Spleen (tissue), 7 donors: ENCODE measurements around the gene CRACDL.

ENCODE experiments used
- CTCF ChIP-seq, 11 experiments: fragments of 200-600 bp in 7 of 11; fragments of 450-650 bp in 4 of 11; sonication (generic) in 4 of 11; IDR thresholded peaks in 8 of 11; conservative IDR thresholded peaks in 3 of 11; 1 replicate in 7 of 11; 2 replicates in 4 of 11; pipeline versions ENCODE4 v1.4.0 to v1.8.0; 2016 to 2021; ENCODE audit warnings: antibody characterized with exemption in 11 of 11, inconsistent platforms in 4 of 11, mild to moderate bottlenecking in 1 of 11
- POLR2A ChIP-seq, 3 donors: fragments of 450-650 bp; IDR thresholded peaks; one replicate each; pipeline ENCODE4 v1.5.1; 2017; ENCODE audit warnings: antibody characterized with exemption in 3 of 3, mild to moderate bottlenecking in 1 of 3
- POLR2AphosphoS5 ChIP-seq, 3 donors: sonication (generic); formaldehyde crosslinking; IDR thresholded peaks; one replicate each; pipeline ENCODE4 v1.5.1; 2017; ENCODE audit warnings: antibody characterized with exemption in 3 of 3
- donor health status: DM: no; HTN: no; CAD: no; lungs with moderate emphysema.
- donor health status: DM: no; HTN: no; CAD: no.
- donor health status: DM: no; HTN: no; CAD: no.

GRCh38 chr2:98936353-98937351 lies 627 bp upstream of the CRACDL start:
- TF ChIP-seq POLR2A (IDR thresholded peaks at IDR 0.05) (no peak), CTCF (IDR thresholded peaks at IDR 0.05 in 8 of 11, conservative IDR thresholded peaks at IDR 0.05 in 3 of 11) (no peak), POLR2AphosphoS5 (IDR thresholded peaks at IDR 0.05) (no peak)
